GM11168 (cell line): ENCODE measurements around the gene CCDC167.
"Not testable (repeated sequence)": the region's sequence is repeated elsewhere in the genome, so short reads cannot be mapped to it uniquely, and the experiment has no call there.

Experiments used
- in situ Hi-C: fragments of 300-500 bp; cut with MboI; formaldehyde crosslinking; loops from one replicate; pipeline ENCODE4 v1.12.0; 2022; ENCODE audit warnings: low sequenced_read_pairs; ENCODE audit not compliant: unreplicated experiment

The CCDC167 gene

DNA sequence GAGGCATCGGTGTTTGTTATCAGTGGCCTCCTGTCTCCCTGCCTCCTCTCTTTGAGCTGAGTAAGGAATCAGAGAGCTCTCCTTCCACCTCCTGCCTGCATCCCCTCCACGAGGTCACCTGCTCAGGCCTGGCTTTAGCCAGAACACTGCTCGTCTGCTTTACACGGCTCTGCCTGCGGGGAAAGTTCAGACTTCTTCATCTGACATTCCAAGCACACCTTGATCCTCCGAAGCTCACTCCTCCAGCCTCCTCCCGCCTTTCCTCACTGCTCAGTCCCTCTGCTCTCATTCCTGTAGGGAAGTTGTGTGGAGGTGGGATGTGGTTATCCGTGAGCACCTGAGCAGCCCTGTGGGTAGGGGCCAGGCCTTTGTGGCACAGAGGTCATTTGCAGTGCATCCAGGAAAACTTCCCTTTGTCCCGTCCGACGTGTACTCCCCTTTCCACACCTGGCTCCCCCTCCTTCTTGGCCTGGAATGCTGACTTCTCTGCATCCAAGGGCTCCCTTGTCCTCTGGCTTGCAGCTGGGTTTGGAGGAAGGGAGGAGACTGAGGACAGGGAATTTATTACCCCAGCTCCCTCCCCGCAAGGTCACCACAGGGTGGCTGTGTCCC is 12.8 kb upstream of the CCDC167 start:
- in situ Hi-C loops = no loop called here

DNA sequence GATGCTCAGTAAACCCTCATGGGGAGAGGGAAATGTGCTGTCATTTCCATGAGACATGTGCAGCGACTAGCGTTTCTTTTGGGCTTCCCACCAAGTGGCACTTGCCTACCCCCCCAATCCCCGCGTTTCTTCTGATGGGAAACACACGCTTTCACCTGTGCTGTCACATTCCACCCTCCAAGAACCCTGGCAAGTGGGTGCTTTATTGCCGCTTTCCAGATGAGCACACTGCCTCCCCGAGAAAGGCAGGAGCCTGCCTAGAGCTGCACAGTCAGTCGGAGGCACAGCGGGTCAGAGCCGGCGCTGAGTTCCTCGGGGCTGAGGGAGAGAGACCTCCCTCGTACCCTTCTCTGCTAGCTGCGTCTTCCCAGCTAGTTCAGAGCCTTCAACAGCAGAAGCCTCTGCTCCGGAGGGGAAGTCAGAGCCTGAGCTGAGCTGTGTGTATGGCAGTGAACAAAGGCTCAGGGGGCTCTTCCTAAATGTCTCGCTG is 12.3 kb upstream of the CCDC167 start:
- in situ Hi-C loops = no loop called here

DNA sequence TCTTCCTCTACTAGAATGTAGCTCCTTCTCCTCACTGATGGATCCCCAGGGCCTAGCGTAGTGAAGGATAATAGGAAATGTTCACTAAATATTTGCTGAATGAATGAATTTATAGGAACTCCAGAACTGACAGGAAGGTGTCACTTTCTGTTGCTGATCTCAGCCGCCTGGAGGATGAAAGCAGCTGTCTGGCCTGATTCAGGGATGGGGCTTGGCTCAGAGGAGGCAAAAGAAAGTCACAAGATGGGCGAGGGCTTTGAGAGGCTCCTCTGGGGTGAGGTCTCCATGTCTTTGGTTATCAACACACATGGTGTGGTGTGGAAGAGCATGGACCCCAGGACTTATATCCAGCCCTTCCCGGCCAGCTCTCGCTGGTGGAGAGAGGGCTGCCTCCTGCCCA is 11.5 kb upstream of the CCDC167 start:
- in situ Hi-C loops = no loop called here

GRCh38 chr6:37507690-37508421 is 8.2 kb upstream of the CCDC167 start:
- in situ Hi-C loops = no loop called here

GRCh38 chr6:37507077-37507476 is 7.4 kb upstream of the CCDC167 start:
- in situ Hi-C loops = no loop called here

- in situ Hi-C loops = no loop called here
These were observed 6.8 kb upstream of the CCDC167 start for GRCh38 chr6:37506479-37506878.

DNA sequence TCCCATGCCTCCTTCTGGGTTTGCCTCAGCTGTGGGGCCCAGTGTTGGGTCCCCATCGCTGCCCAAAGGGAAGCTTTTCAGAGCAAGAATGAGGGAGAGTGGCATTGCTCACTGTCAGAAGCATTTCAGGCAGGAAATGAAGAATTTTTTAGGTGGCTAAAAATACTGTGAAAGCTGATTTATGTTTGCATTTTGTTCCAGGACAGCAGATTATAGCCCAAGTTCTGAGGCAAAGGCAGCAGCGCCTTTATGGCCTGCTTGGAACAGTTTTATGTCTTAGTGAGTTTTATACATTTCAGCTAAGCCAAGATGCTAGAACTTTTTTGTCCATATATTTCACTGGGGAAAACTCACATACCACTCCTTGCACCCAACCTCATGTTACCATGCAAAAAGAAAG is 4.3 kb upstream of the CCDC167 start:
- in situ Hi-C loops = no loop called here

DNA sequence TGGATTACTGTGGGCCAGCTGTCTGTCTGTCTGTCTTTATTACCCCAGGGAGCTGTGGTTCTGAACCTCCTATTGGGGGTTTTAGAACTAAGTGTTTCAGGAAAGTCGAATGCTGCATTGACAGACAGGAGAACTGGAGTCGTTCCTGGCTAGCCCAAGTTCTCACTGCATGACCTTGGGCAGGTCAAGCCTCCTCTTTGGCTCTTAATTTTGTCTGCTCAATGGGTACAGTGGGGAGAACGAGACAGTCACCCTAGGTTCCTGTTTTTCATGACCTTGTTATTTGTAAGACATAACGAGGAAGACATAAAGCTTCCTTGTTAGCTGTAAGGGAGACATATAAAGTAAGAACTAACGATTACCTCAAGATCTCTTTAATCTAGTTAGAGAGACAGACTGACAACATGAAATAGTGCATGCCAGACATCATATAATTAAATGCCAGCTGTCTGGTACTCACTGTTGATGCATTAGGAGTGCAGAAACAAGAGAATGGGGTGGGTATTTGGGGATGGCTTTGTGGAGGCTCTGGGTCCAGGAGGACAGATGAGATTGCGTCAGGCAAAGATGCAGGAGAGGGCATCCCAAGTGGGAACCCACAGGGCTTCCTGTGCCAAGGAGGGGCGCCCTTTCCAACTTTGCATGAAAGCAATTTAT is 3.7 kb upstream of the CCDC167 start:
- in situ Hi-C loops = no loop called here

DNA sequence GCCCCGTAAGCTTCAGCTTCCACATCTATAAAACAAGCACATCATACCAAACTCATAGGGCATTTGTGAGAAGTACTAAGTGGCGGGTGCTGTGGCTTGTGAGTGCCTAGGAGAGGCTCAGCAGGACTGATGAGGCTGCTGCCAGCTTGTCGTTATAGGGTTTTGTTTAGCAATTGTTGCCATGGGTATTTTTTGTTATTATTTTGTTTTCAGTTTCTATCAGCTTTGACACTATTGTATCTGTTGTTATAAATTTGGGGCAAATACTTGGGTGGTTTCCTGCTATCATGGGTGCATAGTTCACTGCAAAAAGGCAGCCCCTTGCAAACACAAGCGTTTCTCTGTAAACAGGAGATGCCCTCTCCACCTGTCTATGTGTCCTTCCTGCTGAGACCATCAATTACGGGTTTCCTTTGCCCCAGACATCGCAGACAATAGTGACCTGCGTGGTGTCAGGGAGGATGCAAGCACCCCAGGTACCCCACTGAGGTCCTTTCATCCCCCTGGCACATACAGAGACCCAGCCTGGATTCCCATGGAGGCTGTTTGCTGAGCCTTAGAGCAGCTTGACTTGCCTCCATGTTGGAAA is 3.1 kb upstream of the CCDC167 start:
- in situ Hi-C loops = no loop called here

DNA sequence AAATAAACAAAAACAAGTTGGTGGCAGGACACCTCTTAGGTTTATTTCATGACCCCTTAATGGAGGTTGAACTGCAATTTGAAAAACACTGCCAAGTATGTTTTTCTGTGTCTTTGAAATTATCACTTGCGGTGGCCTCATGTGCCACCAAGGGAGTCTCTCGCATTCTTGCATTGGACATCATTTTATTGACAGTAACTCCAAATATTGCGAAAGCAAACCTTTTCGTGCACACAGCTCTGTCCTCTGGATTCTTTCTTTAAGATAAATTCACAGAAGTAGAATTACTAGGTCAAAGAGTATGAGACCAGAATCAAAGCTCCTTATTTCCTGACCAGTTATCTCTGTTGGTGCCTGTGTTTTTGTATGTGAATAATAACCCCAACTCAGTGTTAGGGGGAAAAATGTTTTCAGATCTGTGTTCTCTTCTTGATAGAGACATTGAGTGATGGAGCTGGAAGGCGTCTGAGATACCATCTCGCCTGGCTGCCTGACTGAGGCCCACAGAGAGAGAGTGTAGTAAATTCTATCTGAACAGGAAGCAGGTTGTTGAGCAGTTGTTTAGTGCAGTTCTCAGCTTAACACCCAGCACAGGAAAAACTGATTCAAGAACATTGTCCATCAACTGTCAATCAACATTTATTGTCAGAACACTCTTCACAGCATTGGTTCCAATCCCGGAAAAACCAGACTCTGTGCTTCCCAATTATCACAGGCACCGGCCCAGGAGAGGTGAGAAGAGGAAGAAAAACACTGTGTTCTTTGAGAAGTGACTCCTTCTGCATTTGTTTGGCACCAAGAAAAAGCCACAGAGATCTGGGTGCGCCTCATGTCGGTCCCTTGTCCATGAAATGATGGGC is 2.2 kb upstream of the CCDC167 start:
- in situ Hi-C loops = no loop called here

- in situ Hi-C loops = not testable (repeated sequence)
These were observed 1.2 kb upstream of the CCDC167 start for GRCh38 chr6:37500904-37501303.

- in situ Hi-C loops = no loop called here
These were observed 558 bp upstream of the CCDC167 start for GRCh38 chr6:37500294-37500608.

DNA sequence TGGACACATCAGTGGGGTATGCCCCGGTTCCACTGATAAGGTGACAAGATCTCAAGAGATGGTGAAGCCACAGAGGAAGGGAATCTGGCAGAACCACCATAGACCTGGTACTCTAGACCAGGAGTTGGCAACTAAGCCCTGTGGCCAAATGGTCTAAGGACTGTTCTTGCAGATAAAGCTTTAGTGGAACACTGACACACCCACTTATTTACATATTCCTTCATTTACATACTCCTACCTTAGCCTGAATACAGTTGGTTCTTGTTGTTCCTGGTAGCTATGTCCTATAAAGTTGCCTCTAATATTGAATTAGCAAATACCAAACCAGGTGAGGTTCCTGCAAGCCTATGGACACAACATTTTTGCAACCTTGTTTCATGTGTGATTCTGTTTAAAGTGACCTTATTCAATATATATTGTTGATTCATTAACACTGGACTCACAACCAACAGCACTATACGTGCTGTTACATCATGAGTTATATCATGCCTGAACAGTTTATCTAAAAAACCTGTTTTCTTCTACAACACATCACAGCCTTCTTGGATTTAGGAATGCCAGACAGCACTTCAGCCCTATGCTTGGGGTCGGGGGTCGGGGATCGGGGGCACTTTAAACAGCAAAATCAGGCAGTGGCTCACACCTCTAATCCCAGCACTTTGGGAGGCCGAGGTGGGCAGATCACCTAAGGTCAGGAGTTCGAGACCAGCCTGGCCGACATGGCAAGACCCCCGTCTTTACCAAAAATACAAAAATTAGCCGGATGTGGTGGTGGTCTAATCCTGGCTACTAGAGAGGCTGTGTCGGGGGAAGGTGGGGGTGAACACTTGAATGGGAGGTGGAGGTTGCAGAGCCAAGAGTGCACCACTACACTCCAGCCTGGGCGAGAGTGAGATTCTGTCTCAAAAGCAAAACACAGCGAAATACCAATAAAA is 2.5 kb downstream of the CCDC167 start:
- in situ Hi-C loops = no loop called here

DNA sequence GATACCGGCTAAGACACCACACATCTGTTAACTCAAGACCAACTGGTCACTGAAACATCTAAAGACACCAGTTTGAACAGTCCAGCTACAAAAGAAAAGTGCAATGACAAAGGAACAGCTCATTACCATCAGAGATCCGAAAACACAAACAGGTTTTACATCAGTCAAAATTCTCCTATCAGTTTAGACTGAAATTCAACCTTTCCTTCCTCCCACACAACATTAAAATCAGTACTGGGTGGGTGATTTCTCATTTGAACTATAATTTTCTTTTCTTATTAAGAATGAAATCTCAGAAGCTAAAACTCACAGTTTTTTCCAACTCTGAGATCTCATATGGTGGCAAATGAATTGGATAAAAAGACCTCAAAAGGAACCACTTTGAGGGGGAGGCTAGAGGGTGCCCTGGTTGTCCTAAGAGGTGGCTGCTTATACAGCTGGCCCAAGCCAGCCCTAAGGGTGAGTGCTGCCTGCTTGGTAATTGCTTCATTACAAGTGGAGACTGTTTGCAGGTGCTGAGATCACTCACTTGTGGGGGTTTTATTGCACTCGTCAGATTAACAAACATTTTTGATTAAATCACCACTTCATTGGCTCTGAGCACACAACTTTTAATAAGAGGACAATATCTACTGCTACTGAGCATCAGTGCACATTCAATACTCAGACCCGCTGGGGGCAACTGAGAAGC is 4.3 kb downstream of the CCDC167 start:
- in situ Hi-C loops = no loop called here

- in situ Hi-C loops = no loop called here
These were observed 6.1 kb downstream of the CCDC167 start for GRCh38 chr6:37493661-37493995.

GRCh38 chr6:37492991-37493660 is 6.6 kb downstream of the CCDC167 start:
- in situ Hi-C loops = no loop called here

GRCh38 chr6:37492236-37492972 is 7.3 kb downstream of the CCDC167 start:
- in situ Hi-C loops = no loop called here

GRCh38 chr6:37491830-37492208 is 7.9 kb downstream of the CCDC167 start:
- in situ Hi-C loops = no loop called here
